ENCODE results near the gene DLX3. TPM values are rescaled to one million over a fixed set of nuclear protein-coding genes. Genes with fewer than 3 reads are reported as not detected.

The DLX3 gene
- total and polyA plus RNA-seq, 8 donors: 0.68 TPM; not detected in 7

- TF ChIP-seq CTCF (IDR thresholded peaks at IDR 0.05) (no peak), POLR2A (IDR thresholded peaks at IDR 0.05) (no peak), EP300 (IDR thresholded peaks at IDR 0.05) (no peak), POLR2AphosphoS5 (IDR thresholded peaks at IDR 0.05) (no peak)
- Histone ChIP-seq H3K9me3 (no peaks in the 10 kb centered on the region), H3K4me1 (peaks cover 32 to 41% (median 37%) of the 10 kb centered on the region in 4 donors), H3K36me3 (no peaks in the 10 kb centered on the region), H3K27me3 (peaks cover 36 to 100% (median 98%) of the 10 kb centered on the region in 3 donors), H3K4me3 (peak overlapping the region in 2 of 4 donors; percentile 16 to 27), H3K27ac (no peak overlapping the region)
- no peak for DNase-seq
- 13 to 17% (median 14%) methylated on average over 32 to 35 of the region's 35 CpGs for WGBS, 5 donors
- intact Hi-C loops (cut with DNase I; ENCODE audit: low total_unique reads): no loop called here
These were observed 23.7 kb downstream of the DLX3 start for GRCh38 chr17:49971199-49971847.

- intact Hi-C loops (cut with DNase I; ENCODE audit: low total_unique reads): no loop called here
- Histone ChIP-seq H3K4me1 (peaks cover 32 to 42% (median 38%) of the 10 kb centered on the region in 4 donors), H3K27me3 (peaks cover 43 to 100% (median 100%) of the 10 kb centered on the region in 3 donors), H3K27ac (no peak overlapping the region), H3K36me3 (no peaks in the 10 kb centered on the region), H3K9me3 (no peaks in the 10 kb centered on the region), H3K4me3 (no peak overlapping the region)
- TF ChIP-seq CTCF (IDR thresholded peaks at IDR 0.05): no peak
- TF ChIP-seq EP300 (IDR thresholded peaks at IDR 0.05): no peak
- DNase-seq: no peak
- 45 to 83% (median 75%) methylated on average over 3 of the region's 3 CpGs for WGBS, 5 donors
These were observed 24.5 kb downstream of the DLX3 start for GRCh38 chr17:49970498-49970897.

- Histone ChIP-seq H3K27me3 (peaks cover 49 to 100% (median 100%) of the 10 kb centered on the region in 3 donors), H3K36me3 (no peaks in the 10 kb centered on the region), H3K4me3 (peak overlapping the region; percentile 41 to 62 (median 48)), H3K9me3 (no peaks in the 10 kb centered on the region), H3K27ac (no peak overlapping the region), H3K4me1 (peaks cover 32 to 48% (median 41%) of the 10 kb centered on the region in 4 donors)
- TF ChIP-seq POLR2AphosphoS5 (IDR thresholded peaks at IDR 0.05): no peak
- TF ChIP-seq POLR2A (IDR thresholded peaks at IDR 0.05): no peak
- no peak for TF ChIP-seq CTCF (IDR thresholded peaks at IDR 0.05)
- TF ChIP-seq EP300 (IDR thresholded peaks at IDR 0.05): no peak
- no peak for DNase-seq
- intact Hi-C loops (cut with DNase I; ENCODE audit: low total_unique reads): no loop called here
- WGBS, 5 donors: 13 to 22% (median 17%) methylated on average over 17 to 18 of the region's 18 CpGs
These were observed 25.1 kb downstream of the DLX3 start for GRCh38 chr17:49969795-49970389.

- TF ChIP-seq CTCF (IDR thresholded peaks at IDR 0.05): no peak
- no peak for TF ChIP-seq EP300 (IDR thresholded peaks at IDR 0.05)
- no peak for TF ChIP-seq POLR2AphosphoS5 (IDR thresholded peaks at IDR 0.05)
- no peak for TF ChIP-seq POLR2A (IDR thresholded peaks at IDR 0.05)
- H3K4me3 ChIP-seq: peak within 1 kb of the TSS; percentile 41 to 62 (median 48)
- intact Hi-C loops (cut with DNase I; ENCODE audit: low total_unique reads): no loop called here
- no peaks in the 10 kb centered on the region for H3K9me3 ChIP-seq
- no peaks in the 10 kb centered on the region for H3K36me3 ChIP-seq
- DNase-seq: no peak
- peaks cover 55 to 100% (median 100%) of the 10 kb centered on the region in 3 donors for H3K27me3 ChIP-seq
- peaks cover 35 to 55% (median 47%) of the 10 kb centered on the region in 4 donors for H3K4me1 ChIP-seq
- 2 to 6% (median 3%) methylated on average over 33 to 45 of the region's 45 CpGs for WGBS, 5 donors
- H3K27ac ChIP-seq: no peak within 1 kb of the TSS
These were observed 25.8 kb downstream of the DLX3 start, which contains the start of gene DLX4 for GRCh38 chr17:49969134-49969759. DLX4 (plus strand) TSS chr17:49969190; CDS start chr17:49969469, 279 bp downstream.
